ENCODE results near the gene DENND1A.
"Not testable (repeated sequence)": the region's sequence is repeated elsewhere in the genome, so short reads cannot be mapped to it uniquely, and the experiment has no call there.

DENND1A gene

DNA sequence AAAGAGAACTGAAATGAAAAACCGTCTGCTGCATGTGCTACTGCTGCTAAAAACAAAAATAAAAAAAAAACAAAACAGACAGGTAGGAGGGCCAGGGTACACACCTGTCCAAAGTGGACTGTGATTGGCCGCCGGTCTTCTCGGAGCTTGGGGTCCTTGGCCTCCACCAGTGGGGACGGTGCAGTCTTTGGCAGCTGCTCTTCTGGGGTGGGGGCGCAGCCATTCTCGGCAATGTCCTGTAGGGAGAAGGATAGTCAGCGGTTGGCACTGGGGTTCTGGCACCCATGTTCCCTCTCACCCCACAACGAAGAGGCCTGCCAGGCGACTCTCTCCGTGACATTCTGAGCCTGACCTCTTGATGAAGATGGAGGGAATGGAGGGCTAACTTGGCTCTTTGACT is 489.7 kb downstream of the DENND1A start:
- DNase-seq = no peak

DNA sequence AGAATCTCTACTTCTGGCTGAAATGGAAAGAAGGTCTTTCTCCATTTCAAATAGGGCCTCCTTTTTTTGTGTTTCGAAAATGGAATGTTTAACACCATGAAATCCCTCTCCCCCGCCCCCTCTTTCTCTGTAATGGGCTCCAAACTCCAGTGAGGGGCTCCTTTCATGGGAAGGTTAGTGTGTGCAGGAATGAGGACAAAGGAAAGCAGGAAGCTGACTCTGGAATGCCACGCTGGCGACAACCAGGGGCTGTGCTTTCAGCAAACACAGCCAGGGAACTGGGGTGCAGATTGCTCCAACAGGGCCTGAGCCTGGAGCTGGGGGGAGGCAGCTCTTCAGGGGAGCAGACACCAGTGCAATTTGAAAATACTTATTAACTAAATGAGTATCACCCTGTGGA is 491.1 kb downstream of the DENND1A start:
- DNase-seq = no peak

DNA sequence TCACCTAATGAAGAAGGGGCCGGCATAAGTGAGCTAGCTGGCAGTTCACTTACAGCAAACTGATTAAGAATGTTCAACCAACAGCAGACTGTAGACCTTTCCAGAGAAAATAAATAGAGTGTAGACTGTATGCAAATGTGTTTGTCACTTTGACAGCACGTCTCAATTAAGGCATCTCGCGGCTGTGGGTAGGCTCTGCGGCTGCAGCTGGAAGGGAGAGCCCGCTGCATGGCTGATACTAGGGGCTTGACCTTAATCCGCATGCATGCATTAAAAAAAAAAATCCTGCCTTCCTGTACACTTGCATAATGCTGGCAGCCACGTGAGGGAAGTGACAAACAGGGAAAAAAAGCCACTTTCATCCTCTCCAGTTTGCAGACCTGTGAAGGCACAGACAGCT is 491.6 kb downstream of the DENND1A start:
- no peak for DNase-seq

DNA sequence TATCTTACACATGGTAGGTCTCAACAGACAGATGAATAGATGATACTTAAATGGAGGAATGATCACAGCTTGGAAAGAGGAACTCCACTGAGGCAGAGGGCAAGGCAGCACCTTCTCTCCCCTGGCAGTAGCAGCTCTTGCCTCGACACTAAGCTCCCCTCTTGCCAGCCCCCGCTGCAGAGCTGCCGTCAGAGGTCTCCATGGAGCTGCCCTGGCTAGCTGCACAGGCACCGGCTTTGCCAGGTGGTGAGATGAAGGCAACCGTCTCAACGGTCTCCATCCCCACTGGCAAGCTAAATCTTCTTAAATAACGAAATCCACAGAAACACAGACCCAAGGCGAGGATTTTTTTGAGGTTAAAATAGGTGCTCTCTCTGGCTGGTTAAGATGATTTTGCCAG is 492.7 kb downstream of the DENND1A start:
- DNase-seq = no peak

DNA sequence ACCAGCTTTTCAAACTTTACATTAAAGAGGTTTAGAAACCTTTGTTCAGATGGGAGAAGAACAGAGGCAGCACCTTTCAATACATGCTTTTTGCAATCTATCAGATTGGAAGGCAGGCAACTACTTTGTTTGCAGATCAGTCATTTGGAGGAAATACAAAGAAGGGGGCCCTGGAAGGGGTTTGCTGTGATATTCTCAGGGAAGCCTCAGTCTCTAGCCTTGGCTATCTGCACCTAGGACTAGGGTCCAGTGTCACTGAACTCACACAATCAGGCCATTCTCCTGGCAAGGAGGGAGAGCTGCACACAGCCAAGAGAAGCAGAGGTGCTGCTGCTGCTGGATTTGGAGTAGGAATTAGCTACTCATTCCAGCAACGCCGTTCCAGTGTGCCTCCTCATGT is 494.5 kb downstream of the DENND1A start:
- DNase-seq = no peak

DNA sequence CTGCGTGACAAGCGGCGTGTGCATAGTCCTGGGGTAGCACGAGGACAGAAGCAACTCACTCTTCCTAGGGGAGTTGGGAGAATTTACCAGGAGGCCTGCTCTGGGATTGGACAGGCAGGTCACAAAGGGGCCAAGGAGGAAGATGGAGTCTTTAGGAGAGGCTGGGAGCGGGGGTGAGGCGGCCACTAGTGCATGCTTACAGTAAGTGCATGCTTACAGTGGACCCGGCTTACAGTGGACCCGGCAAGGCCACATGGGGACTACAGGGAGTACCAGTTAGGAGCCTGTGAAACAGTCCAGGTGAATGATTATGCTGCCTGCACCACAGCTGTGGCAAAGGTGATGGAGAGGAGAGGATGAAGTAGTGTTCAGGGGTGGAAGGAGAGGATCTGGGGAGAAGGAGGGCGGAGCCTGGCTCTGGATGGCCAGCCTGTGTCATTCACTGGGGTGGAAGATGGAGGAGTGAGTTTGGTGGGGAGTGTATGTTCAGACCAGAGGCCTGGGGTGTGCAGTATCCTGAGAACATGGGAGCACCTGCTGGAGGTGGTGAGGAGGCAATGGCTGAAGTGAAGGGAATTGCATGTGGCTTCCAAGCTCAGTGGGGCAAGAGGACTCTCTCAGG is 495.2 kb downstream of the DENND1A start:
- DNase-seq = no peak

DNA sequence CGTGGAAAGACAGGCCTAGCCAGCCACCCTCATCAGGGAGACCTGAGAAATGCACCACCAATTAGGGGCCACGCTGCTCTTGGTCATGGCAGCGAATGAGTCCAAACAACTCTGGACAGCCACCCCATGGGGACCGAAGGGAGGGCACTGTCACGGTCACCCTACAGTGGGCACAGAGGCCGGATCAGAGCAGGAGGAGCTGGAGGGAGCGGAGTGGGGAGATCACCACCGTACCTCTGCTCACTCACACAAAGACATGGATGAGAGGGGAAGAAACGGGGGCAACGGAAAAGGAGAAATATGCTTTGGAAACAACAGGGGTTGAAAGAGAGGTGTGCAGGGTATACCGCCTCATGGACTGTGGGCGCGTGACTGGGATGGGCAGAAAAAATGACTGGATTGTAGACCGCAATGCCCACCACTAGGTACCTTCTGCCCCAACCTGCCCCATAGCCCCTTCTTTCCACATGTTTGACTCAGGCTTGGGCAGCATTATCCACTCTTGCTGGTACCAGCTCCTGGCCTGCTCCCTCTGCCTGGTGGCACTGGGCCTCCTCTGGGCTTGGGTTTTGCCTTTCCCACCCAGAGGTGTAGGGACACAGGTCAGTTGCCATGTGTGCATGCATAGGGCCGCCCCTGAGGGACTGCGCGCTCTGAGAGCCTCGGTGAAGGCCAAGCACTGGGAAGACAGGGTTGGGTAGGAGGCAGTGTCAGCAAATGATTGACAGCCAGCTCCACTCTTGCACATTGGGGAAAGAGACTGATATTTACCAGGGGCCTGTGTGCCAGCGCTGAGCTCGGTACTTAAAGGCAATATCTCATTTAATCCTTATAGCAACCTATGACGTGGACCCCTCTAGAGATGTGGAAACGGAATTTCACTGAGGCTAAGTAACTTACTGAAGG is 497.3 kb downstream of the DENND1A start:
- no peak for DNase-seq

DNA sequence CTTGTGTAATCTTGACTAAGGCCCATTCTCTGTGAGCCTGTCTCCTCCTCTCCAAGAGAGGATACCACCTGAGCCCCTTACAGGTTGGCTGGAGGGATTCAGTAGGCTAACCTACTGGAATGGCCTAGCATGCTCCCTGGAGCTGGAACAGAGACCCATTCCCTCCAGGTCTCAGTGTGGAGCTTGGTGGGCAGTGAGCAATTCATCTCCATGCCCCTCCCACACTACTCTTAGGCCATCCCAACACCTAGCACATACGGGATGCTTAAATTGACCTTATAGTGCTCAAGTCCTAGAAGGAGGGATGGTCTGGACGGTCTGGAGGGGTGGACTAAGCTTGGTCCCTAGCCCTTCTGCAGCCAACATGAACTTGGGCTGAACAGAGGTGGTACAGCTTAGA is 498.3 kb downstream of the DENND1A start:
- no peak for DNase-seq

DNA sequence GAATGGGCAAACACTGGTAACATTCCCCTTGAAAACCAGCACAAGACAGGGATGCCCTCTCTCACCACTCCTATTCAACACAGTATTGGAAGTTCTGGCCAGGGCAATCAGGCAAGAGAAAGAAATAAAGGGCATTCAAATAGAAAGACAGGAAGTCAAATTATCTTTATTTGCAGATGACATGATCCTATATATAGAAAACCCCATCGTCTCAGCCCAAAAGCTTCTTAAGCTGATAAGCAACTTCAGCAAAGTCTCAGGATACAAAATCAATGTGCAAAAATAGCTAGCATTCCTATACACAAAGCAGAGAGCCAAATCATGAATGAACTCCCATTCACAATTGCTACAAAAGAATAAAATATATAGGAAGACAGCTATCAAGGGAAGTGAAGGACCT is 501.5 kb downstream of the DENND1A start:
- not testable (repeated sequence) for DNase-seq

DNA sequence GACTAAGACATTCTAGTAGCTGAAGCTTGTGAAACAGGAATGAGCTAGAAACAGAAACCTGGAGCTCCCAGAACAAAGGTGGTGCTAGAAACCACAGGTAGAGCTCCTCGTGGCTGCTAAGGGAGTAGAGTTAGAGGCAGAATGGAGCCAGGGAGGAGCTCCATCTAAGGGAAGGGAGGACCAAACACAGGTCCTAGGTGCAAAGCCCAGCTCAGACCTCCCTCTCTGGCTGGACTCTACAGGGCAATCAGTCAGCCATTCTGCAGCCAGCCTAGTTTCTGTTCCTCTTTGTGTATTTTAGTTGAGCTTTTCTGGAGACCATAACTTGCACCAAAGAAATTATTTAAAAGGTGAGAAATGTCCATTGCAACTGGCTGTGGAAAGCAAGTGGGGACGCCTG is 503.5 kb downstream of the DENND1A start:
- DNase-seq = no peak

DNA sequence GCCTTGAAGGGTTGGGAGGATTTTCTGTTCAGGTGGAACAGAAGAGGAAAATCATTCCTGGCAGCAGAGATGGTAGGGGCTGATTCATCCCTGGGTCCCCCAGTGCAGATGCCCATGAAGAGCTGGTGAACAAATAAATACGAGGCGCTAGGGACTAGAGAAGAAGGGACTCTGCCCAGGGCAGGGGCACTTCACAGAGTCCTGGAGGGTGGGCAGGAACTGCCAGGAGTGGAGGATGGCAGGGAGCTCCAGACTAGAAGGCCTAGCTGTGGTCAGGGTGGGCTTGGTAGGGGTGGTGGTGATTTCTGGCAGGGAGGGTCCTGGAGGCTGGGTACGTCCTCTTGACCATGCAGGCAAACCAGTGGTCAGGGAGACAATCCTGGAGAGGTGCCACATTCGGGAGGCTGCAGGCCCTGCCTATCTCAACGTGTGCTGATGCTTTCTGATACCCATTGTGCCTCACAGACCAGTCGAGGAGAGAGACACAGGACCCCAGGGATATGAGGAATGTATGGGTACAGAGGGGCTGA is 504.0 kb downstream of the DENND1A start:
- DNase-seq = no peak

DNA sequence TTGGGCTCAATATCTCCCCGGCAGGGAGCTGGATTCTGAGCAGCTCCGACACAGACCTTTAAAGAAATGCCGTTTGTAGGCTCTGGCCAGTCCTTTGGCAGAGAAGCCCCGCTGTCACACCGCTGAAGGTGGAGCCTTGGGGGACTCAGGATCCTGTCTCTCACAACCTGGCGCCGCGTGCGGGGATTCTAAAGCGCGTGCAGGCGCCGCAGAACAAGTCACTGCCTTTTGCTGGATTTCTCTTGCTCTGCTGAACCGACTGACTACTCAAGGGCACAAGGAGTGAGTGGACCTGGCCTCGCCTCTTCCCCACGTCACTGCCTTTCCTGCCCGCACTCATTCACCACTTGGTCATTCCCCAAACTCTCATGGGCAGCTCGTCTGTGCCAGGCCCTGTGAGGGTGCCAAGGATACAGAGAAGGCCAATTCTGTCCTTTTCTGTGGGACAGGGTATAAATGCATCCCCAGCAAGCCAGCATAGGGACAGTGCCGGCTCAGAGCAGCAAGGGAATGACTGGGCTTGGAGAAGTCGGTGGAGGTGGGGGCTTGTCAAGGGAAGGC is 504.6 kb downstream of the DENND1A start:
- DNase-seq = no peak

DNA sequence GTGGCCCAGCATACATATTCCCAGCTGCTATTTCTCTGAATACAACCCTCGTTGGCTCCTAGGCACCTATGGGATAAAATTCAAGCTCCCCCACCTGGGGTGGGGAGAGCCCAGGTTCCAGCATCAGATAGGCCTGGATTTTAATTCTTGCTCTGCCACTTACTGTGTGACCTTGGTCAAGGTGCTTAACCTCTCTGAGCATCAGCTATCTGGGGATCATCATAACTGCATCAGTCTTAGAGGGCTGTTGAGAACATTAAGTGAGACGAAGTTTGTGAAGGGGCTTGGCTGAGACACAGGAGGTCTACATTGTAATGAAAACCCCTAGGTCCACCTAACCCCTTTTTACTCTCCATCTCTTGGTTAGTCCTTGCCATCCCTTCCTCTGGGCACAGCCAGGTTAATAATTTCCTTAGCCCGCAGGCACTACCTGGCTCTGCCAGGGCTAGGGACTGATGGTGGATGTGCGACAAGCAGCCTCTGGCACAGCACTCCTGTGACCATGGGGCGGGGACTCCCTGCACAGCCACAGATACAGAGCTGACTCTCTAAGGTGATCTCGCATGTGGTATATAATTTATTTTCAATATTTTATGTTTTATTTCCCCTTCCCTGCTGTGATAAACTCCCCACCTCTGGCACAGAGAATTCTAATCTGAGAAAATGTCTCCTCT is 505.2 kb downstream of the DENND1A start:
- DNase-seq = no peak

DNA sequence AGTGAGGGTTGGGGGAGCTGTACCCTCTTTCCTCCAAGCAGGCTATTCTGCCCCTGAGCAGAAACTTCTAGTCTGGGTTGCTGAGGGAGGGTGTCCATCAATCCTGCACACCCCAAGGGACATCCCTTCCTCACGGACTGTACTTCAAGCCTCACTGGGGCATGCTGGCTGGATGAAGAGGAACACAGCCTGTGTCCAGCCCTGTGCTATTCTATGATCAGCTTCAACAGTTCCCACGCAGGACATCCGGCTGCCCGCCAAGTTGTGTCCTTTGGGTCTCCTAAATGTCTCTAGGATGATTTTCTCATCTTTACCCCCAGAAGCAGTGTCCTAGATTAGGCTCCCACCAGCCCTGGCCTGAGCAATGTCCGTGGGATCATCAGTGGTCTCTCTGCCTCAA is 505.8 kb downstream of the DENND1A start:
- DNase-seq = no peak

DNA sequence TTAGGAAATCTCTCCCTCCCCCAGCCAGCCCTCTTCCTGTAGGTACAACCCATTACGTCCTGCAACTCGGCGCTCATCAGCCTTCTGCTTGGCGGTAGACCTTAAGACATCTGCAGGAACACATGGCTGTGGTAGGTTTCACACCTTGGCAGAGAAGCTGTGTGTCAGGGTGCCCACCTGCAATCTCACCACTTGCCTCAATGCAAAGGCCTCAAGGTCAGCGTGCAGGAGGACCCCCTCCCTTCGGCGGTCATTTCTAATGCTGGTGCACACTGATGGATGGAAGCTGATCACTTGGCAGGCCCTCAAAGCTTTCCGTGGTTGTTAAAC is 506.6 kb downstream of the DENND1A start:
- DNase-seq = no peak

DNA sequence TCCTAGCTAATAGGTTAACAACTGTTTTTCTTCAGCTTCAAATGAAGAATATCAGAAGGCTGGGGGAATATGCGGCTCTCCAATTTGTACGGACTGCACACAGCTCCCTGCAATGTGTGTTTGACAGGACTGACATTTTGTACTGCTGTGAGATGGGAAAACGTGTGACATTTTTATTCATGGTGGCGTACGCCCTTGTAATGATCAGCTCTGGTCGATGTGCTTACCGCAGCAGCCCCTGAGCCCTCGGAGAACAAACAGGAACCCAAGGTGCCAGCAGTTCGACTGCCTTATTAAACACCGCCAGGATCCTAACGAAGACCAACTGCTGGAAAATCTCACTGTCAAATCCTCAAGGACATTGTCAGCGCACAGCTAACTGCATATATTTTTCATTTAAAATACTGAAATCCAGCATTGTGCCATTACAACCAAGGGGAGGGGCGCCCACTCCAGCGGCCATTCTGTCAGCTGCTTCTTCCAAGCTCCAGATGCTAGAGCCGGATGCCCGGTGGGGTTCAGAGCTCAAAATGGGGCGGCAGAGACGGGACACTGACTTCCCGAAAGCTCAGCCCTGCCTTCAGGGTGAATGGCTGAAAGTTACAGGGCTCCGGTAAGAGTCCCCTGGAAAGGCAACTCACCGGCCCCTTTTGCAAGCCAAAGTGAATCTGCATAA is 507.2 kb downstream of the DENND1A start:
- DNase-seq = no peak

DNA sequence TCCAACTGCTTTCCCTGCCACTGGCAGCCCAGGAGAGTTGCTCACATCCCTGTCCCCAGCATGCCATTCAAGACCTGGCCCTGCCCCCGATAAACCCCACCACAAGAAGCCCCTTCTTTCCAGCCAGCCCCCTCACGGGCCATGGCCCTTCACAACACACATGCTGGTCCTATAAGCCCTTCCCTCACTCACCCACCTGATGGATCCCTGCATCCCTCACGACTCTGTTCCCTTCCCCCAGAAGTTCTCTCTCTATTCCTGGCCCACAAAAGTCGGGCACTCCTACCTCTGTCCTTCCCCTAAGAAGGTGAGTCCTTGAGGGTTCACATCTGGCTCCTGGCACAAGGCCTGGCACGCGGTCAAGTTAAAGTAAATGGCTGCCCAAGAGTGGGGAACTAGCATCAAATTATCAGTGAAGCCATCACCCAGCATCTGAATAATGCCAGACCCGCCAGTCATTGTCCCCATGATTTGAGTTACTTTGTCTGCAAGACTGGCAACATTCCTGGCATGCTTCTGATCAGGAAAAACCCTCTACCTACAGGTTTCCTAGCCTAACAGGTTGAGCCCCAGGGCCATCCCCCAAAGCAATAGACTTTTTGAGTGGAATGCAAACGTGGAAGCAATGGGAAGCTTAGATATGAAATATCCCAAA is 508.0 kb downstream of the DENND1A start:
- no peak for DNase-seq

DNA sequence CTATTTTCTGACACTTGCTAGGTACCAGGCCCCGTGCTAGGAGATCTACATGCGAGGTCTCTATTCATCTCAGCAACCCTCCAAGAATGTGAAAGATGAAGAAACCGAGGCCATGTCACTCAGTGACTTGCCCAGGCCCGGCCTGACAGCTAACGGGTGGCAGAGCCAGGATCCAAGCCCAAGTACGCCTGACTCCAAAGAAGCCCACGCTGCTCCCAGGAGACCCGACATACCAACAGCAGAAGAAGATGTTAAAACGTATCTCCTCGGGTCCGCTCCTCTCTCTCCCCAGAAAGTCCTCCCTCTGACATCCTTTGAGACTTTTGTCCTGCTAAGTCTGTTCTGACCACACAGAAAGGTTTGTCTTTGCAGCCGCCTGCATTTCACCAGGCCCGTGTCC is 508.7 kb downstream of the DENND1A start:
- DNase-seq = no peak

DNA sequence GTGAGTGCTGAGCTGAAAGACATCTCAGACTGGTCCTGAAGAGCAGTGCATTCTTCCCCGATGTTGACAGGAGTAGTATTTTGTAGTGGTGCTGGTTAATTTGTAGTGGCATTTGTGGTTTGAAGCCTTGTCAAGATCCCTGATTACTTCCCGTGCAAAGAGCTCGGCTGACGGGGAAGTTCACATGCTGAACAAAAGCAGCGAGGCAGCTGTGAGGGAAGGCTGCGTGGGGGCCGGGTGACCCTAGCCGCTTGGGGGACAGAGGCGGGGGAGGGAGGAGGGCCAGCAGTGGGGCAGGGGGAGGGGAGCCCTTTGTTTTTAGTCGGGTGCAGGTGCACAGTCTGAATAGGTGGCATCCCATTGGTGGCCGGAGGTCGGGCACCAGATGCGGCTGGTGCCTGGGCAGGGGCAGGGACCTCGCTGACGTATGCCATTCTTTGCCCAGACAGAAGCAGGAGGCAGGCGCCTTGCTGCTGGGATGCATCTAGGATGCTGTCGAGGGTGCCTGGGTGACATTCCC is 509.3 kb downstream of the DENND1A start:
- no peak for DNase-seq

DNA sequence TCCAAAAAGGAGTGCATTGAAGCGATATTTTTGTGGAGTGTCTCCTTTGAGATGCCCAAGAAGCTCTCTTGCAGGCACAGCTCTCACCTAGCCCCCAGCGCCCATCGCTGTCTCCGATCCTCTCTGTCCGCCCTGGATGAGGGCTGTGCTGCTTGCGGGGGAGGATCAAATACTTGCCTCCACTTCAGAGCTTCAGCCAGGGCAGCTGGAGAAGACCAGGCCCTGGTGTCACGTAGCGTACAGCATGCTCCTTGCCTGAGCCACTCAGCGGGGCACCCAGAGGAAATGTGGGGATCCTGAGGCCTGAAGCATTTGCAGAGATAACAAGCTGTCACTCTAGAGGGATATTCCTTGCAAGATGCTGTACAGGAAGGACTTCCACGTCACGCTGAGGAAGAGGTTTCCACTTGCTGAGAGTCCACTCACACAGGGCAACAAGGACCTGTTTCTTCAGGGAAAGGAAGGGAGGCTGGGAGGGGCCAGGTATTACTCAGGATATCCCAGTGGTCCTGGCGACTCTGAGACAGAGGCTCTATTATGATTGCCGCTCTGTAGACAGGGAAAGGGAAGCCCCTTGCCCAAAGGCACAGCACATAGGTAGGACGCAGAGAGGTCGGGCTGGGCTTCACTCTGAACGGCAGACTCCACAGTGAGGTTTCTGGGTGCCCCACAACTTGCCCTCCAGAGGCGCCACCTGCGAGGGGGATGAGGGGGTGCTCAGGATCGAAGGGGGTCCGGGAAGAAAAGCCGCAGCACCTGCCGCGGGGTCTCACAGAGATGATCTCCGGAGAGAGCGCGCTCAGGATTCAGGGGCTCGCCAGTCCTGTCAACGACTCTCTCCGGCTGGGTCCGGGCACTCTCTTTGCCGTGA is 510.0 kb downstream of the DENND1A start:
- no peak for DNase-seq

DNA sequence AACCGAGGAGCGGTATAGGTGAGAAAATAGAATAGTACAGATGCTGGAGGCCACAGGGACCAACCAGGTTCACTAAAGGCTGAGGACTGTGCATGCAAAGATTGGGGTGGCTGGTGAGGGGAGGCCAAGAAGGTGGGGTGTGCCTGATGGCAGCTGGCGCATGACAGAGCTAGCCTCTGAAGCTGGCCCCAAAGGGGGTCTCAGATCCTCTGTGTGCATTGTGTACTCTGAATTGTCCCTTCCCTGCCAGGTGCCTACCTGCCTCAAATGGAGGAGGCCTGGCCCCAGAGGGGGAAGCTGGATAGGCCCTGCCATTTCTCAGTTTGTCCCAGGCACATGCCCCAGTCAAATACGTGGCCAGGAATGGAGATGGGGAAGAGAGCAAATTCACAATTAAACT is 510.8 kb downstream of the DENND1A start:
- no peak for DNase-seq

All from NCI-H1105 (cell line).